HepG2 (cell line): ENCODE results near the gene CTSW. TPM values are rescaled to one million over a fixed set of nuclear protein-coding genes. Genes with fewer than 3 reads are reported as not detected.

Experiments used
- ATAC-seq: fragments of 200-7000 bp; cut with Tn5 transposase; 3 replicates; pipeline ENCODE4 v1.9.1; 2020; ENCODE audit warnings: mild to moderate bottlenecking, moderate library complexity
- BruUV-seq: library from RNA; stranded (reverse); fragments of 400-500 nt; replicated peaks from 2 replicates; lab custom pipeline; 2021; lab: Mats Ljungman, UMichigan
- CTCF ChIA-PET: fragments of 300-600 bp; formaldehyde crosslinking; extraction: SDS; loops from one replicate; lab custom pipeline; 2021; ENCODE audit warnings: low total read pairs, inconsistent platforms, low intra/inter-chr PET ratio; lab: Yijun Ruan, JAX
- POLR2A ChIA-PET: fragments of 350-600 bp; sonication (Branson Sonifier 250); formaldehyde crosslinking; loops from one replicate; lab custom pipeline; 2020; ENCODE audit warnings: antibody characterized with exemption, inconsistent platforms; lab: Yijun Ruan, JAX
- DNase-seq: peaks from one replicate; pipeline ENCODE4 v3.0.0-alpha.2; 2015; ENCODE audit warnings: low spot score
- FAIRE-seq: peaks from 3 replicates; lab custom pipeline; 2011; peaks lifted over from hg19 to GRCh38; lab: Jason Lieb, UNC
- H2AFZ ChIP-seq: one replicate; pipeline ENCODE4 v1.6.1; 2011; ENCODE audit warnings: low read length, inconsistent platforms
- H3K27ac ChIP-seq: fragments of 300-600 bp; 3 replicates; pipeline ENCODE4 v1.8.0; 2011; ENCODE audit warnings: mixed run types, mild to moderate bottlenecking, mixed read lengths, low read length, inconsistent platforms; ENCODE audit not compliant: insufficient read depth; ENCODE audit errors: extremely low read length
- H3K27me3 ChIP-seq, 2 experiments: fragments of 200-600 bp in 1 of 2; 2 replicates in 1 of 2; 3 replicates in 1 of 2; pipeline versions ENCODE4 v1.6.0 to v1.8.0; 2011; ENCODE audit warnings: low read length in 2 of 2, mild to moderate bottlenecking in 2 of 2, moderate library complexity in 2 of 2, inconsistent platforms in 1 of 2; ENCODE audit not compliant: insufficient read depth in 2 of 2, control insufficient read depth in 1 of 2
- H3K36me3 ChIP-seq, 2 experiments: fragments of 200-600 bp in 1 of 2; replicated peaks in 1 of 2; 2 replicates in 1 of 2; 3 replicates in 1 of 2; pipeline versions ENCODE4 v1.5.1 to v1.8.0; 2011; ENCODE audit warnings: low read length in 2 of 2, inconsistent platforms in 1 of 2; ENCODE audit not compliant: insufficient read depth in 2 of 2, control insufficient read depth in 1 of 2
- H3K4me1 ChIP-seq: 2 replicates; pipeline ENCODE4 v1.5.1; 2012; ENCODE audit warnings: low read length, inconsistent platforms; ENCODE audit not compliant: insufficient read depth
- H3K4me2 ChIP-seq: 2 replicates; pipeline ENCODE4 v1.6.0; 2011; ENCODE audit warnings: low read depth, low read length, inconsistent platforms
- H3K4me3 ChIP-seq, 3 experiments: fragments of 200-600 bp in 1 of 3; sonication (generic), shearing (Covaris generic) in 1 of 3; replicated peaks in 1 of 3; 2 replicates each; pipeline ENCODE4 v1.5.1; 2011 to 2016; ENCODE audit warnings: low read length in 3 of 3, inconsistent platforms in 2 of 3, low read depth in 2 of 3, mild to moderate bottlenecking in 2 of 3, control low read depth in 1 of 3, mixed read lengths in 1 of 3; ENCODE audit not compliant: insufficient read depth in 1 of 3
- H3K79me2 ChIP-seq: one replicate; pipeline ENCODE4 v1.6.1; 2011; ENCODE audit warnings: low read length, inconsistent platforms; ENCODE audit not compliant: insufficient read depth
- H3K9ac ChIP-seq: 2 replicates; pipeline ENCODE4 v1.6.0; 2011; ENCODE audit warnings: mild to moderate bottlenecking, low read depth, low read length, inconsistent platforms; ENCODE audit not compliant: insufficient read depth
- H3K9me3 ChIP-seq: 2 replicates; pipeline ENCODE4 v1.5.1; 2012; ENCODE audit warnings: mild to moderate bottlenecking, low read length
- H4K20me1 ChIP-seq: 2 replicates; pipeline ENCODE4 v1.6.0; 2011; ENCODE audit warnings: inconsistent platforms, mild to moderate bottlenecking, low read length, moderate library complexity; ENCODE audit not compliant: insufficient read depth
- CREM ChIP-seq, 2 experiments: sonication (generic) in 1 of 2; formaldehyde crosslinking in 1 of 2; IDR thresholded peaks; 2 replicates each; pipeline versions ENCODE4 v1.4.0 to v1.6.1; 2016 to 2020; ENCODE audit warnings: antibody characterized with exemption in 1 of 2, mild to moderate bottlenecking in 1 of 2, missing genetic modification reagents in 1 of 2
- ELF1 ChIP-seq: sonication (generic); formaldehyde crosslinking; IDR thresholded peaks from 2 replicates; pipeline ENCODE4 v1.4.0; 2020; ENCODE audit warnings: missing genetic modification reagents
- EP300 ChIP-seq, 3 experiments: sonication (generic) in 1 of 3; formaldehyde crosslinking in 1 of 3; IDR thresholded peaks; 2 replicates each; pipeline versions ENCODE4 v1.5.1 to v1.6.1; 2011 to 2020; ENCODE audit warnings: low read depth in 2 of 3, low read length in 2 of 3, borderline replicate concordance in 1 of 3, improper control_type of control experiment in 1 of 3, mild to moderate bottlenecking in 1 of 3, missing genetic modification reagents in 1 of 3, moderate library complexity in 1 of 3
- JARID2 ChIP-seq: sonication (generic); formaldehyde crosslinking; IDR thresholded peaks from 2 replicates; pipeline ENCODE4 v1.8.1; 2023; ENCODE audit warnings: missing genetic modification reagents, inconsistent platforms; ENCODE audit not compliant: insufficient replicate concordance
- NFRKB ChIP-seq: fragments of 450-650 bp; IDR thresholded peaks from 2 replicates; pipeline ENCODE4 v1.6.1; 2017
- PRDM10 ChIP-seq: sonication (generic); formaldehyde crosslinking; IDR thresholded peaks from 2 replicates; pipeline ENCODE4 v1.4.0; 2020; ENCODE audit warnings: low read depth, missing genetic modification reagents
- THAP8 ChIP-seq: sonication (generic); formaldehyde crosslinking; IDR thresholded peaks from 2 replicates; pipeline ENCODE4 v1.5.1; 2020; ENCODE audit warnings: missing genetic modification reagents, mild to moderate bottlenecking, borderline replicate concordance
- ZFX ChIP-seq: sonication (generic); formaldehyde crosslinking; IDR thresholded peaks from 2 replicates; pipeline ENCODE4 v1.4.0; 2020; ENCODE audit warnings: mild to moderate bottlenecking, low read depth, missing genetic modification reagents, moderate library complexity
- ZKSCAN8 ChIP-seq: IDR thresholded peaks from 2 replicates; pipeline ENCODE4 v1.6.1; 2016; ENCODE audit warnings: borderline replicate concordance, missing genetic modification reagents, missing compliant biosample characterization
- ZNF251 ChIP-seq: sonication (generic); formaldehyde crosslinking; IDR thresholded peaks from 2 replicates; pipeline ENCODE4 v1.9.0; 2021; ENCODE audit warnings: mild to moderate bottlenecking, missing genetic modification reagents
- ZNF317 ChIP-seq: sonication (generic); formaldehyde crosslinking; IDR thresholded peaks from 2 replicates; pipeline ENCODE4 v1.5.0; 2020; ENCODE audit warnings: mild to moderate bottlenecking, missing genetic modification reagents
- ZNF75D ChIP-seq: sonication (generic); formaldehyde crosslinking; IDR thresholded peaks from 2 replicates; pipeline ENCODE4 v1.8.1; 2023; ENCODE audit warnings: missing genetic modification reagents, mild to moderate bottlenecking, borderline replicate concordance
- ZNF775 ChIP-seq: sonication (generic); formaldehyde crosslinking; IDR thresholded peaks from 2 replicates; pipeline ENCODE4 v1.4.0; 2020; ENCODE audit warnings: missing genetic modification reagents, mild to moderate bottlenecking, moderate library complexity, borderline replicate concordance
- WGBS: methylation state at CpG from one replicate; pipeline ENCODE4 v1.1.6; 2017; ENCODE audit warnings: low lambda C conversion rate; 5-methylcytosine and 5-hydroxymethylcytosine counted together
- in situ Hi-C: cut with HindIII; loops from 2 replicates; pipeline ENCODE4 v1.10.0; 2017; ENCODE audit warnings: low pct_unique_long_range_greater_than_20kb; ENCODE audit not compliant: extremely low pct_ligation_motif_present
- intact Hi-C: fragments of 100-400 bp; cut with micrococcal nuclease; formaldehyde crosslinking; loops from one replicate; pipeline ENCODE4 v1.10.0; 2022; ENCODE audit not compliant: unreplicated experiment
- polyA plus RNA-seq, 8 experiments: library from polyadenylated mRNA; depleted of rRNA in 3 of 8; stranded (reverse) in 7 of 8; unstranded in 1 of 8; fragments of >200 nt; fragmentation: Illumina TruSeq in 4 of 8; extraction: Trizol in 4 of 8; gene quantifications; 2 replicates each; pipeline versions ENCODE4 v1.2.1 to v1.2.3, GENCODE V29; 2011 to 2016; ENCODE audit warnings: low read depth in 4 of 8, missing spikeins in 1 of 8, mixed read lengths in 1 of 8; ENCODE audit not compliant: insufficient read depth in 1 of 8
- total RNA-seq, 5 experiments: library from RNA; depleted of rRNA; stranded (reverse); fragments of >200 nt; fragmentation: Illumina TruSeq; extraction: Trizol; gene quantifications; 2 replicates each; pipeline ENCODE4 v1.2.3, GENCODE V29; 2016; ENCODE audit warnings: low read depth in 1 of 5
- TF ChIP-seq, protein P1 (sequence below): sonication (generic); formaldehyde crosslinking; IDR thresholded peaks from 2 replicates; pipeline ENCODE4 v1.4.0; 2020; ENCODE audit warnings: missing genetic modification reagents, borderline replicate concordance

CTSW gene
- total and polyA plus RNA-seq, 2 of the 13 experiments (the other 11 are each of a cell fraction or from before 2014, with no cell fraction given): 0.09 TPM; not detected in 1

- ChIA-PET POLR2A (interaction anchor here (1.0 kb wide), 3 partner anchors 21 to 39 kb away, joined by 3 to 4 read pairs (median 3); partner anchors contain the start of gene FIBP), CTCF (no interaction called here)
- no peaks in the 10 kb centered on the region for H3K36me3 ChIP-seq
- H3K9ac ChIP-seq: peak overlapping the region; percentile 68
- 9% methylated on average over 8 of the region's 9 CpGs for WGBS
- peaks cover 0 to 3% of the 10 kb centered on the region in 2 experiments; a peak in 1 of 5 replicates for H3K27me3 ChIP-seq
- H3K4me1 ChIP-seq: peaks cover 39% of the 10 kb centered on the region
- intact Hi-C loops: no loop called here
- FAIRE-seq: no peak
- H4K20me1 ChIP-seq: no peaks in the 10 kb centered on the region
- H3K4me2 ChIP-seq: peak overlapping the region; percentile 97
- in situ Hi-C loops: no loop called here
- peak; percentile 35 for ATAC-seq
- H3K4me3 ChIP-seq: peak overlapping the region; percentile 64 to 75 (median 69)
- no peak for DNase-seq
- no peaks in the 10 kb centered on the region for H3K9me3 ChIP-seq
- no TSS peak for BruUV-seq
- no peak overlapping the region for H3K27ac ChIP-seq
- H2AFZ ChIP-seq: peak overlapping the region; percentile 63
- H3K79me2 ChIP-seq: no peaks in the 10 kb centered on the region
- TF ChIP-seq EP300 (IDR thresholded peaks at IDR 0.05; ENCODE audit: low read depth in 2 of 2, low read length in 2 of 2) (no peak), EP300 (CRISPR knock-in tag; IDR thresholded peaks at IDR 0.05; ENCODE audit: borderline replicate concordance) (0 out of 2 replicates have a peak, but pooled peaks have one; percentile 16), ZNF251 (no peak), ZKSCAN8 (CRISPR knock-in tag) (no peak), ELF1 (CRISPR knock-in tag) (no peak), NFRKB (no peak), THAP8 (CRISPR knock-in tag) (no peak), ZNF775 (CRISPR knock-in tag) (no peak), CREM (IDR thresholded peaks at IDR 0.05) (no peak), CREM (CRISPR knock-in tag; IDR thresholded peaks at IDR 0.05) (no peak), ZNF317 (0 out of 2 replicates have a peak, but pooled peaks have one; percentile 30), PRDM10 (CRISPR knock-in tag) (no peak), ZNF75D (CRISPR knock-in tag) (no peak), JARID2 (no peak), ZFX (CRISPR knock-in tag) (peak; percentile 36; the same call in 1 of the 2 replicates)
- TF ChIP-seq, protein P1, sequence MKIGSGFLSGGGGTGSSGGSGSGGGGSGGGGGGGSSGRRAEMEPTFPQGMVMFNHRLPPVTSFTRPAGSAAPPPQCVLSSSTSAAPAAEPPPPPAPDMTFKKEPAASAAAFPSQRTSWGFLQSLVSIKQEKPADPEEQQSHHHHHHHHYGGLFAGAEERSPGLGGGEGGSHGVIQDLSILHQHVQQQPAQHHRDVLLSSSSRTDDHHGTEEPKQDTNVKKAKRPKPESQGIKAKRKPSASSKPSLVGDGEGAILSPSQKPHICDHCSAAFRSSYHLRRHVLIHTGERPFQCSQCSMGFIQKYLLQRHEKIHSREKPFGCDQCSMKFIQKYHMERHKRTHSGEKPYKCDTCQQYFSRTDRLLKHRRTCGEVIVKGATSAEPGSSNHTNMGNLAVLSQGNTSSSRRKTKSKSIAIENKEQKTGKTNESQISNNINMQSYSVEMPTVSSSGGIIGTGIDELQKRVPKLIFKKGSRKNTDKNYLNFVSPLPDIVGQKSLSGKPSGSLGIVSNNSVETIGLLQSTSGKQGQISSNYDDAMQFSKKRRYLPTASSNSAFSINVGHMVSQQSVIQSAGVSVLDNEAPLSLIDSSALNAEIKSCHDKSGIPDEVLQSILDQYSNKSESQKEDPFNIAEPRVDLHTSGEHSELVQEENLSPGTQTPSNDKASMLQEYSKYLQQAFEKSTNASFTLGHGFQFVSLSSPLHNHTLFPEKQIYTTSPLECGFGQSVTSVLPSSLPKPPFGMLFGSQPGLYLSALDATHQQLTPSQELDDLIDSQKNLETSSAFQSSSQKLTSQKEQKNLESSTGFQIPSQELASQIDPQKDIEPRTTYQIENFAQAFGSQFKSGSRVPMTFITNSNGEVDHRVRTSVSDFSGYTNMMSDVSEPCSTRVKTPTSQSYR (CRISPR knock-in tag): peak; percentile 47; the same call in 1 of the 2 replicates
Observed at GRCh38 chr11:65927904-65928397, 48.3 kb downstream of the CTSW start.
